T-cell (primary cell): Measurements from ENCODE around the gene FXYD6. TPM values are rescaled to one million over a fixed set of nuclear protein-coding genes. Genes with fewer than 3 reads are reported as not detected.
A peak's percentile ranks its signal among the peaks of the same experiment; 100 is the strongest.

Source experiments
- ATAC-seq, 4 experiments: fragments of 200-7000 bp in 3 of 4; fragments of 150-1000 bp in 1 of 4; cut with Tn5 transposase; replicated peaks in 1 of 4; 1 replicate in 3 of 4; 2 replicates in 1 of 4; pipeline ENCODE4 v1.10.0; 2021; ENCODE audit warnings: moderate library complexity in 3 of 4, mild to moderate bottlenecking in 2 of 4, moderate number of reproducible peaks in 1 of 4
- CTCF ChIA-PET, 2 donors: fragments of 300-600 bp; sonication (Branson Sonifier 250); formaldehyde crosslinking; loops; one replicate each; lab custom pipeline; 2022; ENCODE audit warnings: antibody characterized with exemption in 2 of 2; lab: Charles Lee
- POLR2A ChIA-PET, 2 donors: fragments of 300-600 bp; sonication (Branson Sonifier 250); formaldehyde crosslinking; loops; one replicate each; lab custom pipeline; 2022; ENCODE audit warnings: antibody characterized with exemption in 2 of 2; lab: Charles Lee
- DNase-seq, 35 experiments: peaks; one replicate each; pipeline versions ENCODE4 v3.0.0 to v3.0.0-alpha.2; 2013 to 2023
- H3K27ac ChIP-seq: one replicate; pipeline ENCODE4 v1.5.1; 2013; ENCODE audit warnings: low read length
- H3K27me3 ChIP-seq, 2 experiments: replicated peaks in 1 of 2; 1 replicate in 1 of 2; 2 replicates in 1 of 2; pipeline versions ENCODE4 v1.6.1 to v1.7.0; 2013; ENCODE audit warnings: low read length in 1 of 2, mixed read lengths in 1 of 2; ENCODE audit not compliant: control insufficient read depth in 2 of 2, insufficient read depth in 2 of 2; ENCODE audit errors: extremely low read depth in 1 of 2
- H3K36me3 ChIP-seq, 2 donors: 1 replicate in 1 of 2; 2 replicates in 1 of 2; pipeline versions ENCODE4 v1.6.1 to v1.7.0; 2013; ENCODE audit warnings: low read length in 1 of 2; ENCODE audit not compliant: control insufficient read depth in 2 of 2, insufficient read depth in 1 of 2; ENCODE audit errors: extremely low read depth in 1 of 2
- H3K4me1 ChIP-seq, 2 experiments: 1 replicate in 1 of 2; 2 replicates in 1 of 2; pipeline versions ENCODE4 v1.6.1 to v1.7.0; 2013; ENCODE audit warnings: low read length in 2 of 2, mixed read lengths in 1 of 2; ENCODE audit not compliant: insufficient read depth in 2 of 2, control insufficient read depth in 1 of 2; ENCODE audit errors: extremely low read depth in 1 of 2
- H3K4me3 ChIP-seq, 2 donors: 1 replicate in 1 of 2; 2 replicates in 1 of 2; pipeline versions ENCODE4 v1.5.1 to v1.7.0; 2013; ENCODE audit warnings: mild to moderate bottlenecking in 2 of 2, low read length in 1 of 2, moderate library complexity in 1 of 2; ENCODE audit not compliant: control insufficient read depth in 1 of 2; ENCODE audit errors: extremely low read depth in 1 of 2
- H3K9me3 ChIP-seq: 2 replicates; pipeline ENCODE4 v1.7.0; 2013
- H3K27ac Mint-ChIP-seq, 2 donors: one replicate each; pipeline ENCODE4 v1.8.0; 2020 to 2021; ENCODE audit warnings: mild to moderate bottlenecking in 2 of 2, mixed read lengths in 2 of 2
- H3K27me3 Mint-ChIP-seq, 2 donors: one replicate each; pipeline ENCODE4 v1.8.0; 2021 to 2022; ENCODE audit warnings: mixed read lengths in 2 of 2
- H3K36me3 Mint-ChIP-seq: one replicate; pipeline ENCODE4 v1.8.0; 2021; ENCODE audit warnings: mixed read lengths
- H3K4me1 Mint-ChIP-seq, 3 donors: one replicate each; pipeline ENCODE4 v1.8.0; 2020 to 2022; ENCODE audit warnings: mixed read lengths in 3 of 3, mild to moderate bottlenecking in 1 of 3
- H3K4me3 Mint-ChIP-seq, 3 donors: one replicate each; pipeline ENCODE4 v1.8.0; 2020 to 2022; ENCODE audit warnings: mild to moderate bottlenecking in 3 of 3, mixed read lengths in 3 of 3, moderate library complexity in 3 of 3
- H3K9me3 Mint-ChIP-seq, 3 donors: one replicate each; pipeline ENCODE4 v1.8.0; 2020 to 2022; ENCODE audit warnings: mixed read lengths in 3 of 3
- WGBS: methylation state at CpG from one replicate; pipeline ENCODE4 v1.1.5; 2013; ENCODE audit warnings: missing lambda C conversion rate; ENCODE audit not compliant: insufficient coverage; 5-methylcytosine and 5-hydroxymethylcytosine counted together
- total RNA-seq, 35 experiments: library from RNA in 6 of 35; stranded (reverse) in 6 of 35; fragments of 120-200 nt in 1 of 35; gene quantifications; one replicate each; pipeline versions ENCODE4 v1.2.1 to v1.2.4 and lab custom pipeline; 2013 to 2026

FXYD6 gene
- total RNA-seq, 5 donors from 2014 or later (not counting 1 experiment from before 2014, with no cell fraction given): 0.38 to 0.73 (median 0.53) TPM; not detected in 2

DNA sequence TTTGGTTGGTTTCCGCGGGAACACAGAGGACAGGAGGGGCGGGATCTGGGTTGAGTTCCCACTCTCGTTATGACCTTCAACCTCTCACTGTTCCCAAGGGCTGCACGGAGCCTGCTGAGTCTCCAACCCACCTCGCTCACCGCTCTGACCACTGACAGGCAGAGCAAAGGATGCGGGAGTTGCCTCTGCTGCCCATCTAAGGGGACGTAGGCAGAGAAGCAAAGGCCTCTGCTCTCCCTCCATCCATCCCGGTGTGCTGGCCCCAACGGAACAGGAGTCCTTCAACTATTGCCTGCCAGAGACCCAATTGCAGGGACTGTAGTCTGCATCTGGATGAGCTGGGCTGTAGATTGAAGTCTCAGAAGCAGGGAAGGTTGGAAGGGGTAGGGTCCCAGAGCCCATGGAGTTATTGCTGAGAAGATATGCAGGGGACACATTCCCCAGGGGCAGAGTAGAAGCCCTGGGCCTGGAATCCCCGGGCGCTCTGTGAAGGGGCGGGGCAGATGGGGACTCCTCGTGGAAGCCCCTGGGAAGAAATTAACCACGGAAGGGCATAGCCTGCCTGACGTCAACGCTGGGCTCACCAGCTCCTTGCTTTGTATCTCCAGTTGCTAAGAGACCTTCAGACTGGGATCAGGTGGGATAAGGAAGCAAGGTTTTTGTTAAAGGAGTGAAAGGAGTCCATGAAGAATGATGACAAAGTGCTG, 39.2 kb downstream of the FXYD6 start:
- POLR2A ChIA-PET: no interaction called here
- Mint-ChIP-seq H3K36me3 (no peaks in the 10 kb centered on the region), H3K4me1 (peaks cover 0 to 6% (median 2%) of the 10 kb centered on the region in 3 donors), H3K9me3 (no peaks in the 10 kb centered on the region), H3K4me3 (no peak overlapping the region), H3K27ac (no peak overlapping the region), H3K27me3 (peaks cover 2 to 4% of the 10 kb centered on the region in 2 donors)
- CTCF ChIA-PET: interaction anchor here in 1 of 2 donors (0.5 kb wide), 1 partner anchor 39 kb away, joined by 4 read pairs; the partner anchor contains the start of gene FXYD6
- ATAC-seq: no peak
- WGBS: 92% methylated on average over 14 of the region's 18 CpGs
- no peak for DNase-seq
- Histone ChIP-seq H3K4me3 (no peak overlapping the region), H3K36me3 (no peaks in the 10 kb centered on the region), H3K27ac (no peak overlapping the region), H3K4me1 (peaks cover 0 to 16% of the 10 kb centered on the region in 2 experiments), H3K27me3 (peaks cover 0 to 30% of the 10 kb centered on the region in 2 experiments), H3K9me3 (no peaks in the 10 kb centered on the region)

DNA sequence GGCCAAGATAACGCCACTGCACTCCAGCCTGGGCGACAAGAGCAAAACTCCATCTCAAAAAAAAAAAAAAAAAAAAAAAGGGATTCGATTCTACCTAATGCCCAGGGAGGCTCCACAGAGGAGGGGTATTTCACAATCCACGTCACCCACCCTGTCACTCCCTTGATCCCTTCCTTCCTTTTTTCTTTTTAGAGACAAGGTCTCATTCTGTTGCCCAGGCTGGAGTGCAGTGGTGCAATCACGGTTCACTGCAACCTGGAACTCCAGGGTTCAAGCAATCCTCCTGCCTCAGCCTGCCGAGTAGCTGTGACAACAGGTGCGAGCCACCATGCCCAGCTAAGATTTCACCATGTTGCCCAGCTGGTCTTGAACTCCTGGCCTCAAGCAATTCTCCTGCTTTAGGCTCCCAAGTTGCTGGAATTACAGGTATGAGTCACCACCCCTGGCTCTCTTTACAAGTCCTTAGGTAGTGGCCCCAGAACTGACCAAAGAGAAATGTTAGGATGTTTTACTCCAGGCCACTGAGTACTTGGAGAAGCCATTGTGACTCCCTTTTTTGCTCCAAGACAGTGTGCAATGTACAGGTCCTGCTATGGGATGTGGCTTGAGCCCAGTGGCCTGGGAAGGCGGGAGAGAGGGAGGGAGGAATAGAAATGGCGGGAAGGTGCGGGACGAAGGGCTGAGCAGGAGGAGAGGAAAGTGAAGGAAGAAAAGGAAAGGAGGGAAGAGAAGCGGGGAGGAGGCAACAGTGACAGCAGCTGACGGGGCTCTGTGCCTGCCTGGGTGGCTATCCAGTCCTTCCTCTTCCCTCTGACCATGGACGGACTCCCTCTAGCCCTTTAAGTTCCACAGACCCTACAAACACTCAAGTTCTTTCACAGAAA, 40.1 kb downstream of the FXYD6 start:
- 84% methylated on average over 4 of the region's 14 CpGs for WGBS
- Histone ChIP-seq H3K9me3 (no peaks in the 10 kb centered on the region), H3K27ac (no peak overlapping the region), H3K27me3 (peaks cover 0 to 30% of the 10 kb centered on the region in 2 experiments), H3K4me3 (no peak overlapping the region), H3K4me1 (peaks cover 0 to 16% of the 10 kb centered on the region in 2 experiments), H3K36me3 (no peaks in the 10 kb centered on the region)
- H3K4me3 Mint-ChIP-seq: no peak overlapping the region
- ChIA-PET CTCF (interaction anchor here in 1 of 2 donors (0.5 to 0.6 kb wide), 2 partner anchors 40 to 891 kb away, joined by 3 to 4 read pairs; partner anchors contain the start of gene FXYD6), POLR2A (no interaction called here)
- no peaks in the 10 kb centered on the region for H3K9me3 Mint-ChIP-seq
- no peaks in the 10 kb centered on the region for H3K36me3 Mint-ChIP-seq
- H3K4me1 Mint-ChIP-seq: peaks cover 0 to 8% (median 5%) of the 10 kb centered on the region in 3 donors
- H3K27ac Mint-ChIP-seq: no peak overlapping the region
- no peak for ATAC-seq
- no peak for DNase-seq
- H3K27me3 Mint-ChIP-seq: peaks cover 0 to 4% of the 10 kb centered on the region in 2 donors

DNA sequence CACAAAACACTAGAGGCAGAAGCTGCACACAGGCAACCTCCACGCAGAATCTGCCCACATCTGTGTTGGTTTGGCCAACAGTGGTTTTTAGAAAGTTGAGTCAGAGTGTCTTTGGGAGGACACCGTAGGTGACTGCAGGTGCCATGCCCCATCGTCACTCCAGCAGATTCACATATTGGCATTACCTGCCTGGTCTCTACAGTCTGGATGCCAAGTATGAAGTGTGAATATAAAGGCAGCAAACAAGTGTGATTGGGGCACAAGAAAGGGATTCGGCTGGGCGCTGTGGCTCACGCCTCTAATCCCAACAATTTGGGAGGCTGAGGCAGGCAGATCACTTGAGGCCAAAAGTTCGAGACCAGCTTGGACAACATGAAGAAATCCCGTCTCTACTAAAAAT, 40.9 kb downstream of the FXYD6 start:
- DNase-seq (no peak), ATAC-seq (no peak)
- Mint-ChIP-seq H3K27ac (no peak overlapping the region), H3K4me3 (no peak overlapping the region), H3K36me3 (no peaks in the 10 kb centered on the region), H3K27me3 (peaks cover 0 to 4% of the 10 kb centered on the region in 2 donors), H3K9me3 (no peaks in the 10 kb centered on the region), H3K4me1 (peaks cover 7 to 16% (median 12%) of the 10 kb centered on the region in 3 donors)
- Histone ChIP-seq H3K27ac (no peak overlapping the region), H3K27me3 (peaks cover 0 to 30% of the 10 kb centered on the region in 2 experiments), H3K4me1 (peaks cover under 1 to 24% of the 10 kb centered on the region in 2 experiments), H3K36me3 (no peaks in the 10 kb centered on the region), H3K4me3 (no peak overlapping the region), H3K9me3 (no peaks in the 10 kb centered on the region)
- WGBS: 85% methylated on average over 6 of the region's 8 CpGs
- ChIA-PET POLR2A (no interaction called here), CTCF (no interaction called here)

GRCh38 chr11:117834838-117835443, 41.5 kb downstream of the FXYD6 start:
- ChIA-PET CTCF (interaction anchor here in 1 of 2 donors (1.0 kb wide), 1 partner anchor 217 kb away, joined by 3 read pairs; no protein-coding TSS in a partner anchor), POLR2A (no interaction called here)
- no peak overlapping the region for H3K4me3 Mint-ChIP-seq
- H3K36me3 ChIP-seq: no peaks in the 10 kb centered on the region
- 94% methylated on average over 15 of the region's 17 CpGs for WGBS
- ATAC-seq: no peak
- H3K27me3 ChIP-seq: peaks cover 0 to 24% of the 10 kb centered on the region in 2 experiments
- no peak overlapping the region for H3K4me3 ChIP-seq
- no peak overlapping the region for H3K27ac ChIP-seq
- DNase-seq: no peak
- H3K9me3 Mint-ChIP-seq: no peaks in the 10 kb centered on the region
- no peaks in the 10 kb centered on the region for H3K9me3 ChIP-seq
- H3K4me1 Mint-ChIP-seq: peaks cover 13 to 22% (median 19%) of the 10 kb centered on the region in 3 donors
- H3K4me1 ChIP-seq: peaks cover 2 to 30% of the 10 kb centered on the region in 2 experiments
- H3K36me3 Mint-ChIP-seq: no peaks in the 10 kb centered on the region
- peaks cover 0 to 4% of the 10 kb centered on the region in 2 donors for H3K27me3 Mint-ChIP-seq
- H3K27ac Mint-ChIP-seq: no peak overlapping the region

DNA sequence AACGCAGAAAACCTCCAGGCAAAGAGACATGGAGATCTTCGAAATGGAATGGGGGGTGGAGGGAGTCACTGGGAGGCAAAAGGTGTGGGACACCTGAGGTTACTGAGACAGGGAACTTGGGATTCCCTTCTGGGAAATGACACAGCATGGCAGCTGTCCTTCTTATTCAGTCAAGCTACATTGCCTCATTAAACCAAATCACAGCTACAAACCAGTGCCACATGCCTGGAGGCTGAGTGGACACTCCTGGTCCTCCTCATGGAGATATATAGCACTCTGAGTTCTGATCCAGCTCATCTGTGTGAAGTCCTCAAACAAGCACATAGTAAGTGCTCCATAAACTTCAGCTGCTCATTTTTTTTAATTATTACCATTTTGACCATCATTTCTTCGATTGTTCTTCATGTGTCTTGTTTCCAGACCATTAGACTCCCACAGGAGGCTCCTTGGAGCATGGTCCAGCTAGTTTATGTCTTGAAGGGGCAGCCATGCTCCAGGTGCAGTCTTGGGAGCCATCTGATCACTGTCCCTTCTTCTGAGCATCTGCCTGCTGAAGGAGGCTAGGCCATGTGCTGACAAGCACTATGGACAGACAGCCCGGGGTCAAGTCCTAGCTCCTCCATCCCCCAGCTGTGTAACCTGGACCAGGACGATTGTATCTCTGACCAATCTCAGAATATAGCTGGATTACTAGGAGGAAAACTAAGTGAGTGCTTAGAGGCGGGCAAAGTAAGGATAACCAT, 42.2 kb downstream of the FXYD6 start:
- CTCF ChIA-PET: interaction anchor here (0.9 to 1.0 kb wide), 2 partner anchors 17 to 218 kb away, joined by 3 read pairs; no protein-coding TSS in a partner anchor
- Mint-ChIP-seq H3K36me3 (no peaks in the 10 kb centered on the region), H3K27ac (peak overlapping the region in 1 of 2 donors; percentile 73), H3K4me3 (no peak overlapping the region), H3K27me3 (peaks cover 0 to 4% of the 10 kb centered on the region in 2 donors), H3K4me1 (peaks cover 13 to 29% (median 23%) of the 10 kb centered on the region in 3 donors), H3K9me3 (no peaks in the 10 kb centered on the region)
- 82% methylated on average over 3 of the region's 6 CpGs for WGBS
- Histone ChIP-seq H3K9me3 (no peaks in the 10 kb centered on the region), H3K36me3 (no peaks in the 10 kb centered on the region), H3K4me1 (peaks cover 2 to 37% of the 10 kb centered on the region in 2 experiments), H3K27me3 (peaks cover 0 to 24% of the 10 kb centered on the region in 2 experiments), H3K4me3 (no peak overlapping the region), H3K27ac (no peak overlapping the region)
- ATAC-seq (no peak), DNase-seq (no peak)
- POLR2A ChIA-PET: no interaction called here
